Neural cell (in vitro differentiated cells): Measurements from ENCODE around the gene FAM8A1. TPM values are rescaled to one million over a fixed set of nuclear protein-coding genes. Genes with fewer than 3 reads are reported as not detected.

Experiments used
- H2AFZ ChIP-seq: fragments of 200-600, 300-800 bp; sonication (generic), shearing (Covaris generic); 2 replicates; pipeline ENCODE4 v1.6.0; 2014; ENCODE audit warnings: low read depth, mild to moderate bottlenecking, antibody characterized with exemption, low read length, moderate library complexity
- H3F3A ChIP-seq: fragments of 200-600 bp; shearing (Covaris generic); 2 replicates; pipeline ENCODE4 v1.6.1; 2016; ENCODE audit warnings: mild to moderate bottlenecking, moderate library complexity, mixed read lengths, antibody characterized with exemption, low read length; ENCODE audit not compliant: insufficient read depth, poor library complexity, severe bottlenecking
- H3K27ac ChIP-seq: fragments of 200-600, 300-800 bp; sonication (generic), shearing (Covaris generic); 2 replicates; pipeline ENCODE4 v1.5.1; 2014; ENCODE audit warnings: mild to moderate bottlenecking, low read length, moderate library complexity
- H3K27me3 ChIP-seq: fragments of 300-800, 200-600 bp; sonication (generic), shearing (Covaris generic); 2 replicates; pipeline ENCODE4 v1.6.0; 2014; ENCODE audit warnings: mild to moderate bottlenecking, low read depth, low read length, moderate library complexity; ENCODE audit not compliant: insufficient read depth
- H3K36me3 ChIP-seq: fragments of 300-800, 200-600 bp; sonication (generic), shearing (Covaris generic); 2 replicates; pipeline ENCODE4 v1.5.1; 2014; ENCODE audit warnings: mild to moderate bottlenecking, antibody characterized with exemption, low read length, moderate library complexity; ENCODE audit not compliant: insufficient read depth
- H3K4me2 ChIP-seq: fragments of 300-800, 200-600 bp; sonication (generic), shearing (Covaris generic); 2 replicates; pipeline ENCODE4 v1.6.0; 2014; ENCODE audit warnings: mild to moderate bottlenecking, low read length
- H3K4me3 ChIP-seq: fragments of 300-800, 200-600 bp; sonication (generic), shearing (Covaris generic); 2 replicates; pipeline ENCODE4 v1.5.1; 2014; ENCODE audit warnings: mild to moderate bottlenecking, low read length, moderate library complexity
- H3K79me2 ChIP-seq: fragments of 200-600 bp; shearing (Covaris generic); replicated peaks from 2 replicates; pipeline ENCODE4 v1.6.0; 2014; ENCODE audit warnings: mild to moderate bottlenecking, low read length, moderate library complexity; ENCODE audit not compliant: insufficient read depth
- H3K9ac ChIP-seq: fragments of 300-800, 200-600 bp; sonication (generic), shearing (Covaris generic); 2 replicates; pipeline ENCODE4 v1.6.1; 2016; ENCODE audit warnings: mild to moderate bottlenecking, low read length, mixed read lengths
- H3K9me2 ChIP-seq: fragments of 200-600 bp; shearing (Covaris generic); 2 replicates; pipeline ENCODE4 v1.6.1; 2016; ENCODE audit warnings: mild to moderate bottlenecking, low read length, mixed read lengths; ENCODE audit not compliant: insufficient read depth
- H3K9me3 ChIP-seq: fragments of 200-600, 300-800 bp; sonication (generic), shearing (Covaris generic); 2 replicates; pipeline ENCODE4 v1.6.1; 2016; ENCODE audit warnings: mild to moderate bottlenecking, mixed run types, low read length, moderate library complexity, mixed read lengths
- H4K20me1 ChIP-seq: fragments of 200-600 bp; shearing (Covaris generic); 2 replicates; pipeline ENCODE4 v1.6.1; 2016; ENCODE audit warnings: mild to moderate bottlenecking, mixed run types; ENCODE audit not compliant: insufficient read depth
- EP300 ChIP-seq: fragments of 450-650 bp; conservative IDR thresholded peaks from 2 replicates; pipeline ENCODE4 v1.6.1; 2014; ENCODE audit warnings: antibody characterized with exemption, mild to moderate bottlenecking, moderate library complexity; ENCODE audit not compliant: poor library complexity, severe bottlenecking
- EZH2 ChIP-seq: fragments of 200-600, 300-800 bp; shearing (Covaris generic), sonication (generic); IDR thresholded peaks from 2 replicates; pipeline ENCODE4 v1.6.1; 2014; ENCODE audit warnings: antibody characterized with exemption, low read length, borderline replicate concordance, mild to moderate bottlenecking; ENCODE audit not compliant: insufficient read depth, poor library complexity, severe bottlenecking
- MXI1 ChIP-seq: fragments of 450-650 bp; conservative IDR thresholded peaks from 2 replicates; pipeline ENCODE4 v1.6.1; 2014; ENCODE audit warnings: antibody characterized with exemption, mild to moderate bottlenecking; ENCODE audit not compliant: poor library complexity, severe bottlenecking
- POLR2AphosphoS5 ChIP-seq: IDR thresholded peaks from 2 replicates; pipeline ENCODE4 v1.6.1; 2012
- RAD21 ChIP-seq: fragments of 450-650 bp; conservative IDR thresholded peaks from 2 replicates; pipeline ENCODE4 v1.6.1; 2014; ENCODE audit warnings: antibody characterized with exemption, mild to moderate bottlenecking, moderate library complexity
- SMC3 ChIP-seq: fragments of 450-650 bp; conservative IDR thresholded peaks from 2 replicates; pipeline ENCODE4 v1.6.1; 2014; ENCODE audit warnings: antibody characterized with exemption, mild to moderate bottlenecking, moderate library complexity; ENCODE audit not compliant: poor library complexity
- TAF1 ChIP-seq: IDR thresholded peaks from 2 replicates; pipeline ENCODE4 v1.6.1; 2012; ENCODE audit warnings: low read depth
- polyA plus RNA-seq: library from polyadenylated mRNA; depleted of rRNA; stranded (reverse); fragments of >200 nt; gene quantifications from 2 replicates; pipeline ENCODE4 v1.2.3, GENCODE V29; 2014
- TF ChIP-seq, protein P1 (sequence below): fragments of 450-650 bp; IDR thresholded peaks from 2 replicates; pipeline ENCODE4 v1.5.1; 2014; ENCODE audit warnings: antibody characterized with exemption, mild to moderate bottlenecking, moderate library complexity; ENCODE audit not compliant: poor library complexity, severe bottlenecking
- TF ChIP-seq, protein P2 (sequence below): IDR thresholded peaks from 2 replicates; pipeline ENCODE4 v1.6.1; 2012; ENCODE audit warnings: borderline replicate concordance

FAM8A1 gene
- polyA plus RNA-seq, 1 donor from 2014 or later: 48.0 TPM

GRCh38 chr6:17574866-17575560 is 25.1 kb upstream of the FAM8A1 start:
- no peaks in the 10 kb centered on the region for H3K79me2 ChIP-seq
- H3K9me2 ChIP-seq: no peaks in the 10 kb centered on the region
- no peak overlapping the region for H2AFZ ChIP-seq
- H3K4me3 ChIP-seq: no peak overlapping the region
- no peaks in the 10 kb centered on the region for H3K27me3 ChIP-seq
- no peak overlapping the region for H3K9ac ChIP-seq
- H4K20me1 ChIP-seq: no peaks in the 10 kb centered on the region
- H3K36me3 ChIP-seq: no peaks in the 10 kb centered on the region
- H3K4me2 ChIP-seq: no peak overlapping the region
- H3F3A ChIP-seq: no peaks in the 10 kb centered on the region
- no peak for TF ChIP-seq MXI1
- TF ChIP-seq POLR2AphosphoS5: no peak
- TF ChIP-seq, protein P1, sequence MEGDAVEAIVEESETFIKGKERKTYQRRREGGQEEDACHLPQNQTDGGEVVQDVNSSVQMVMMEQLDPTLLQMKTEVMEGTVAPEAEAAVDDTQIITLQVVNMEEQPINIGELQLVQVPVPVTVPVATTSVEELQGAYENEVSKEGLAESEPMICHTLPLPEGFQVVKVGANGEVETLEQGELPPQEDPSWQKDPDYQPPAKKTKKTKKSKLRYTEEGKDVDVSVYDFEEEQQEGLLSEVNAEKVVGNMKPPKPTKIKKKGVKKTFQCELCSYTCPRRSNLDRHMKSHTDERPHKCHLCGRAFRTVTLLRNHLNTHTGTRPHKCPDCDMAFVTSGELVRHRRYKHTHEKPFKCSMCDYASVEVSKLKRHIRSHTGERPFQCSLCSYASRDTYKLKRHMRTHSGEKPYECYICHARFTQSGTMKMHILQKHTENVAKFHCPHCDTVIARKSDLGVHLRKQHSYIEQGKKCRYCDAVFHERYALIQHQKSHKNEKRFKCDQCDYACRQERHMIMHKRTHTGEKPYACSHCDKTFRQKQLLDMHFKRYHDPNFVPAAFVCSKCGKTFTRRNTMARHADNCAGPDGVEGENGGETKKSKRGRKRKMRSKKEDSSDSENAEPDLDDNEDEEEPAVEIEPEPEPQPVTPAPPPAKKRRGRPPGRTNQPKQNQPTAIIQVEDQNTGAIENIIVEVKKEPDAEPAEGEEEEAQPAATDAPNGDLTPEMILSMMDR: no peak
- TF ChIP-seq SMC3: no peak
- TF ChIP-seq, protein P2, sequence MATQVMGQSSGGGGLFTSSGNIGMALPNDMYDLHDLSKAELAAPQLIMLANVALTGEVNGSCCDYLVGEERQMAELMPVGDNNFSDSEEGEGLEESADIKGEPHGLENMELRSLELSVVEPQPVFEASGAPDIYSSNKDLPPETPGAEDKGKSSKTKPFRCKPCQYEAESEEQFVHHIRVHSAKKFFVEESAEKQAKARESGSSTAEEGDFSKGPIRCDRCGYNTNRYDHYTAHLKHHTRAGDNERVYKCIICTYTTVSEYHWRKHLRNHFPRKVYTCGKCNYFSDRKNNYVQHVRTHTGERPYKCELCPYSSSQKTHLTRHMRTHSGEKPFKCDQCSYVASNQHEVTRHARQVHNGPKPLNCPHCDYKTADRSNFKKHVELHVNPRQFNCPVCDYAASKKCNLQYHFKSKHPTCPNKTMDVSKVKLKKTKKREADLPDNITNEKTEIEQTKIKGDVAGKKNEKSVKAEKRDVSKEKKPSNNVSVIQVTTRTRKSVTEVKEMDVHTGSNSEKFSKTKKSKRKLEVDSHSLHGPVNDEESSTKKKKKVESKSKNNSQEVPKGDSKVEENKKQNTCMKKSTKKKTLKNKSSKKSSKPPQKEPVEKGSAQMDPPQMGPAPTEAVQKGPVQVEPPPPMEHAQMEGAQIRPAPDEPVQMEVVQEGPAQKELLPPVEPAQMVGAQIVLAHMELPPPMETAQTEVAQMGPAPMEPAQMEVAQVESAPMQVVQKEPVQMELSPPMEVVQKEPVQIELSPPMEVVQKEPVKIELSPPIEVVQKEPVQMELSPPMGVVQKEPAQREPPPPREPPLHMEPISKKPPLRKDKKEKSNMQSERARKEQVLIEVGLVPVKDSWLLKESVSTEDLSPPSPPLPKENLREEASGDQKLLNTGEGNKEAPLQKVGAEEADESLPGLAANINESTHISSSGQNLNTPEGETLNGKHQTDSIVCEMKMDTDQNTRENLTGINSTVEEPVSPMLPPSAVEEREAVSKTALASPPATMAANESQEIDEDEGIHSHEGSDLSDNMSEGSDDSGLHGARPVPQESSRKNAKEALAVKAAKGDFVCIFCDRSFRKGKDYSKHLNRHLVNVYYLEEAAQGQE: no peak
- TF ChIP-seq RAD21: no peak
- no peak for TF ChIP-seq TAF1
- TF ChIP-seq EZH2: no peak
- TF ChIP-seq EP300: no peak
- H3K9me3 ChIP-seq: no peaks in the 10 kb centered on the region
- no peak overlapping the region for H3K27ac ChIP-seq

DNA sequence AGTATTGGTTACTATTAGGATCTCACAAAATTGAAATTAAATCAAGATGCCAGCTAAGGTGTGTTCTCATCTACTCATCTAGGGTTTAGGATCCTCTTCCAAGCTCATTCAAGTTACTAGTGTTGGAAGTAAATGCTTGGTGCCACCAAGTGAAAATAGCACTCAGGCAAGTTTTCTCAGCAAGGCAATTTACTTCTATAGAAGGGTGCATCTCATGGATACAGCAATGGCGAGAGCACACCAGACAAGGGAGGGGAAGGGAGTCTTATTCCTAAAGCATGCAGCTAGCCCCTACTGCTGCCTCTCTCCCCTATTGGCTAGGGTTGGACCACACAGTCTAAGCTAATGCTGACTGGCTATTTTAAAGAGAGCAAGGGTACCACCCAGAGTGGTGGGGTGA is 23.0 kb upstream of the FAM8A1 start:
- Histone ChIP-seq H3K4me3 (no peak overlapping the region), H4K20me1 (no peaks in the 10 kb centered on the region), H3F3A (no peaks in the 10 kb centered on the region), H3K9ac (no peak overlapping the region), H3K27me3 (no peaks in the 10 kb centered on the region), H3K36me3 (no peaks in the 10 kb centered on the region), H3K9me2 (no peaks in the 10 kb centered on the region), H3K27ac (no peak overlapping the region), H3K79me2 (no peaks in the 10 kb centered on the region), H3K9me3 (no peaks in the 10 kb centered on the region), H2AFZ (no peak overlapping the region), H3K4me2 (no peak overlapping the region)
- TF ChIP-seq POLR2AphosphoS5 (no peak), RAD21 (no peak), EZH2 (no peak)
